ENCODE results near the gene FRMPD3. TPM values are rescaled to one million over a fixed set of nuclear protein-coding genes. Genes with fewer than 3 reads are reported as not detected.

Gene FRMPD3
- total RNA-seq (2022; extraction: Qiagen RNA extraction): 0.09 to 0.15 TPM (median 0.12 TPM) in 5 replicates

GRCh38 chrX:107448998-107449835 is at the start of gene FRMPD3:
Gene FRMPD3 (plus strand): TSS chrX:107449652. CDS start chrX:107526589, 76,937 bp downstream.

Other genes with a start within 250 kb of the FRMPD3 start
- gene NUP62CL, start 243.2 kb upstream of the FRMPD3 start, total RNA-seq (2022; extraction: Qiagen RNA extraction): 10.4 to 18.4 TPM (median 14.9 TPM) in 5 replicates
- 0.06 TPM in 1 of 5 replicates, not detected in the others for gene DNAAF6, start 243.0 kb upstream of the FRMPD3 start, total RNA-seq (2022; extraction: Qiagen RNA extraction)
- gene PRPS1, start 178.9 kb downstream of the FRMPD3 start, total RNA-seq (2022; extraction: Qiagen RNA extraction): 87.9 to 117 TPM (median 90.7 TPM) in 5 replicates